GM08714 (cell line): Measurements from ENCODE around the gene RNF10.
A peak's percentile ranks its signal among the peaks of the same experiment; 100 is the strongest.
"Not testable (repeated sequence)": the region's sequence is repeated elsewhere in the genome, so short reads cannot be mapped to it uniquely, and the experiment has no call there.

Experiments
- H3K4me3 ChIP-seq: fragments of 200-500 bp; sonication (Bioruptor generic); 2 replicates; pipeline ENCODE4 v1.5.1; 2014; ENCODE audit warnings: mild to moderate bottlenecking, low read length, inconsistent platforms
- ZNF274 ChIP-seq: IDR thresholded peaks from 2 replicates; pipeline ENCODE4 v1.6.1; 2012; ENCODE audit warnings: mild to moderate bottlenecking, low read depth, low read length

Gene RNF10

DNA sequence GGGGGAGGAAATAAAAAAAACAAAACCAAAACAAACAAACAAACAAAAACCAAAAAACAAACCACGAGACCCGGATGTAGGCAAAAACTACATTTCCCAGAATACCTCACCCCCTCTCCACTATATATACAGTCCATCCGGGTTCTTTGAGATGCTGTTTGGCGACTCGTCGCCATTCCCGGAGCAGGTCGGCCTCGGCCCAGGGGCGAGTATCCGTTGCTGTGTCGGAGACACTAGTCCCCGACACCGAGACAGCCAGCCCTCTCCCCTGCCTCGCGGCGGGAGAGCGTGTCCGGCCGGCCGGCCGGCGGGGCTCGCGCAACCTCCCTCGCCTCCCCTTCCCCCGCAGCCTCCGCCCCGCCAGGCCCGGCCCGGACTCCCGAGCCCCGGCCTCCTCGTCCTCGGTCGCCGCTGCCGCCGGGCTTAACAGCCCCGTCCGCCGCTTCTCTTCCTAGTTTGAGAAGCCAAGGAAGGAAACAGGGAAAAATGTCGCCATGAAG is at the start of gene RNF10:
Gene RNF10 (plus strand): TSS at position 154 of the 500 bp plus-strand sequence. CDS start 456 bp downstream, outside the sequence.
- H3K4me3 ChIP-seq = peak within 1 kb of the TSS; percentile 88
- no peak for TF ChIP-seq ZNF274

DNA sequence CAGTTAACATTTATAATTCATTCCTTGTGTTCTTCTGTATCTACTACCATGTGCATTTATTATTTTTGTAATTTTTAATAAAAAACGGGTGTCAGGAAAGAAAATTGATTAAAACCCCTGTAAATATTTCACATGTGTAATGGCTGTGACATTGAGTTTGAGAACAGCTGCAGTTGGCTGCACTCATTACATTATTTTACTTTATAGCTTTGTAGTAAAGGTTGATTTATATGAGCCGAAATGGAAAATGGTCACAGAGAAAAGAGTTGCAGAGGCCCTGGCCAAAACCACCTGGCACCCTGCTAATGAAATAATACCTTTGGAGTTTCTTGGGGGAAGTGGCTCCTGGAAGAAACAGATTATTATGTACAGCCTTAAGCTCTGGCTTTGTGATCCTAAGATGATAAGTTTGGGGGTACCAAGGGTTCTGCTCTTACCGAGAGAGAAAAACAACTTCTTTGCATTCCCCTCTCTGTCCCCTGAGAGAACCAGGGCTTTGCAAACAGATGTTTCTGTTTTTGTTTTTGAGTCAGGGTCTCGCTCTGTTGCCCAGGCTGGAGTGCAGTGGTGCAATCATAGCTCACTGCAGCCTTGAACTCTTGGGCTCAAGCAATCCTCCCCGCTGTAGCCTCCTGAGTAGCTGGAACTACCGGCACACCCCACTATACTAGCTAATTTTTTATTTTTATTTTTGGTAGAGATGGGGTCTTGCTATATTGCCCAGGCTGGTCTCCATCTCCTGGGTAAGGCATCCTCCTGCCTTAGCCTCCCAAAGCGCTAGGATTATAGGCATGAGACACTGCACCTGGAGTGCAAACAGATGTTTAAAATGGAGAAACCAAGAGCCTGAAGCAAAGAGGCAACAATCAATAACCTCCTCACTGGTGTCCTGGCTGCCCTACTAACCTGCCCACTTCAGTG is 47.9 kb upstream of the RNF10 start:
- TF ChIP-seq ZNF274 = no peak
- H3K4me3 ChIP-seq = no peak overlapping the region

DNA sequence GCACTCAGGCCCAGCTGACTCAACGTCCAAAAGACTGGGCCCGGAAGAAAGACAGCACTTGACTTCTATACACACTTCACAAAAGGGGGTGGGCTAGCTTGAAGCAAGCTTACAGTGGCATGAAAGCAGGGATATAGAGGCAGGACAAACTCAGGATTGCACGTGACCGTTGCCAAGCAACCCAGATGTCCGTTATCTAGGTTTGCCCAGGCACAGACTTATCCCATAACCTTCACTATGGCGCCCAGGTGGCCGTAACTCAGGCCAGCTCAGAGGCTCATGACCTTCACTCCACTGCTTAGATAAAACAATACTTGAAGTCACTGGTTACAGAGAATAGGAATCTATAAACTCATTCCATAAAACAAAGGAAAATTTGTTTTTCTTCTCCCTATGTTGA is 46.6 kb upstream of the RNF10 start:
- H3K4me3 ChIP-seq = not testable (repeated sequence)

DNA sequence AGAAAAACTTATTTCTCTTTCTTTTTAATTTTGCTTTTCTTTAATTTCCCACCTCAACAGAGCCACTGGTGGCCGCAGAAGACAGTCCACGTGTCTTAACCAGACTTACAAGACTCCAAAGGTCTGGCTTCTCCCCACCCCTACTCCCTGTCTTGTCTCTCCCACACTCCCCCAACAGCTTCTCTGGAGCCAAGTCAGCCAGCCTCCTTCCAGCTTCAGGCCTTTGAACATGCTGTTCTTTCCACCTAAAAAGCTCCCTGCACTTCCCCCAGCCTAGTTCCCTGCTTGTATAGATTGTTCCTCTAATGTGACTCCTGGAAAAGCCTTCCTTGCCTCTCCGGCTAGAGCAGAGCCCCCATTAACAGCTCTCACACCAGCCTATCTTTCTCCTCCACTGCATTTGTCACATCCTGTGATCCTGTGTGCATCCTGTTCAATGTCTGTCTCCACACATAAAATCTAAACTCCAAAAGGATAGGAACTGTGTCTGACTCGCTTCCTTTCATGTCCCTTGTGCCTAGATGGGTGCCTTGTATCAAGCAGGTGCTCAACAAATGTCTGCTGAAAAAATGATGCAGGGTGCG is 46.0 kb upstream of the RNF10 start:
- no peak for TF ChIP-seq ZNF274
- no peak overlapping the region for H3K4me3 ChIP-seq

DNA sequence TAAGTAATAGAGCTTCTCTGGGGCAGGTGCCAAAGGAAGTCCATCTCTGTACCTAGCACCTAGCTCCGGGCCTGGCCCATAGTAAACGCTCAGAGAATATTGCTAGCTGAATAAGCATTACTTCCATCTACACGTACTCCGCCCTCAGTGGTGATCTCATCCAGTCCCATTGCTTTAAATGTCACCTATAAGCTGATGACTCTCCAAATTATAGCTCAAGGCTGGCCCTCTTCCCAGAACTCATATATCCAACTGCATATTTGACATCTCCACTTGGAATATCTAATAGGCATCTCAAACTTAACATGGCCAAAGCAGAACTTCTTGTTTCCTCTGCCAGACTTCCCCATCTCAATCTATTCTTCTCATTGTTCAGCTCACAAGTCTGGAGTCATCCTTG is 45.1 kb upstream of the RNF10 start:
- H3K4me3 ChIP-seq = no peak overlapping the region
- no peak for TF ChIP-seq ZNF274

DNA sequence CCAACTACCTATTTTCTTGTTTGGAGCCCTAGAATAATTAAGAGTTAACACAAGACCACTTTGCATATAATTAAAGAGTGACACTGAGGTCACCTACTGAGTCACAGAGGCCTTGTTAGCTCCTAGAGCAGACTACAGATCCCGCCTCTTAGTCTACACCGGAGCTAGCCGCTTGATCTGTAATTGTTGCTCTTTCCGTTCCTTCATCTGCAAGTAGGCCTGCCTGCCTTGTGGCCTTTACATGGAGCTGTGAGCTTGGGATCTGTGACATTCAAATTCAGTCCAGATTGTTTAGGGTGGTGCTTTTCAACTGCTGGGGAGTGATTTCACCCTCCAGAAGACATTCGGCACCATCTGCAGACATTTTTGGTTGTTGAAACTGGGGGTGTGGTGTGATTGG is 43.8 kb upstream of the RNF10 start:
- TF ChIP-seq ZNF274 = no peak
- H3K4me3 ChIP-seq = no peak overlapping the region

DNA sequence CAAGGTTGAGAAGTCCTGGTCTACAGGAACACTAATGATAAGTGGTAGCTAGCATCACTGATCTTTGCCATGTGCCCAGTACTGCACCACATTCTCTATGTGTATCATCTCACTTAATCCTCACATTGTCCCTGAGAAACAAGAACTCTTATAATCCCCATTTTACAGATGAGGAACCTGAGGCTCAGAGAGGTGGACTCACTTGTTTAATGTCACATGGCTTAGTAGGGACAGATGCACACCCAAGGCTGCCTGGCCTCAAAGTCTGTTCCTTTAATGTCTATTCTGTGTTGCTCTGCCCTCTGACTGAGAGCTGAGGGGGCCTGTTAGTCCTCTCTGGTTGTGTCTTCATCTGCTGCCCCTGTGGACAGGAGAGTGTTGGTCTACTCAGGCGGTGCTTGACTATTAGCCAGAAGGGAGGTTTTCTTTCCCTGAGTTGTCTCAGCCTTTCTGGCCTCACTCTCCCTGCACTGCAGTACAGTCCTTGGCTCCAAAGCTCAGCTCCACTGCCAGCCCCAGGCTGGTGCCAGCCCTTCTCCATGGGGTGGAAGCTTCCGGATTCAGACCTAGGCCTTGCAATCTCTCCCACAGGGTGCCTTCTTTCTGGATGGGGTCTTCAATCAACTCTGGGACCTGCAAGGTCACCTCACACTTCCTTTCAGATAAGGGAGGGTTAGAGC is 43.2 kb upstream of the RNF10 start:
- H3K4me3 ChIP-seq = no peak overlapping the region
- TF ChIP-seq ZNF274 = no peak

DNA sequence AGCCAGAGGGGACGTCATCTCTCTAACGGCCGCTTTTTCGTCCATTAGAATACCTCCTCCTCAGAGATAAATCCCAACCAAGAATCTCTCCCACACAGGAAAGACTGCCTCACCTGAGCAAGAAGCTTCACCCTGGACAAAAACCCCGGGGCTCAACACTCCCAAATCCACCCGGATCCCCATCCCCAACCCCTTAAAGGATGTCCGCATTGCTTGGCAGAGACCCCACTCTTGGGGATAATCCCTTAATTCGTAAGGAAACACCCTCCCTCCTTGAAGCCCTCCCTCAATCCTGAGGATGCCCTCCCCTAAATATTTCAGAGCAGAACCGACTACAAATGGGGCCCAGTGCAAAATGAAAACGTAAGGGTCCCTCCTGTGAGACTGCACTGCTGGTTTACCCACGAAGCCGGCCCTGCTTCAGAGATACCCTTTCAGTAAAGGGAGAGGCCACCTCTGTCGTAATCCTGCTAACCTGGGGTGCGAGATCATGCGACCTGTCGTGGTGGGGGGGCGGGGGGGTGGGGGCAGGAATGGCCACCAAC is 38.9 kb upstream of the RNF10 start:
- H3K4me3 ChIP-seq = peak overlapping the region; percentile 68
- no peak for TF ChIP-seq ZNF274

DNA sequence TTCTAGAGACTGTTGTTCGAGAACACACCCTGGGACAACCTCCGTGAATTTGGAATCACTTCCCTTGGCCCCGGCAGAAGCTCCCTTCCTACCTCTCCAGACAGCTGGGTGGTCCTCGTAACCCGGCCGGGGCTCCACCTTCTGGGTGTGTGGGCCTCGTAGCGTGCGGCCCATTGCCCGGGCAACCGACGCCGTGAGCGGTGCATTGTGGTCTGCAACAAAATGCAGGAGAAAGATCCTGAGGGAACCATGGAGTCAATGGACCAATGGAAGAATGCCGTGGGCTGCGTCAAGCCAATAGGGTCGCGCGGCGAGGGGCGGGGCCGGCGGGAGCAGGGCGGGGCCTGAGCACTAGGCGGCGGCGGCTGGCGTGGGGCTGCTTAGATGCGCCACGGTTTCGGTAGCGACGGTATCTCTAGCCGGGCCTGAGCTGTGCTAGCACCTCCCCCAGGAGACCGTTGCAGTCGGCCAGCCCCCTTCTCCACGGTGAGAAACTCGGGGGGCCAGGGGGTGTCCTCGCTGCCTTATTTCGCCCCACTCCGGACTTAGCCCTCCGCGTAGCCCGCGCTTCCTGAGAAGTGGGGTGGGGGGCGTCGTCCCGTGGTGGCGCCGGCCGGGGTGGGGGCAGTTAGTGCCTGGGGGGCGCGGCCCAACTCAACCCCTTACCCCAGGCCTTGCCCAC is 38.3 kb upstream of the RNF10 start, which contains the start of gene DYNLL1:
Gene DYNLL1 (plus strand): TSS at position 383 of the 682 bp plus-strand sequence. CDS start 309 bp downstream, outside the sequence.
- peak within 1 kb of the TSS; percentile 94 for H3K4me3 ChIP-seq
- no peak for TF ChIP-seq ZNF274

DNA sequence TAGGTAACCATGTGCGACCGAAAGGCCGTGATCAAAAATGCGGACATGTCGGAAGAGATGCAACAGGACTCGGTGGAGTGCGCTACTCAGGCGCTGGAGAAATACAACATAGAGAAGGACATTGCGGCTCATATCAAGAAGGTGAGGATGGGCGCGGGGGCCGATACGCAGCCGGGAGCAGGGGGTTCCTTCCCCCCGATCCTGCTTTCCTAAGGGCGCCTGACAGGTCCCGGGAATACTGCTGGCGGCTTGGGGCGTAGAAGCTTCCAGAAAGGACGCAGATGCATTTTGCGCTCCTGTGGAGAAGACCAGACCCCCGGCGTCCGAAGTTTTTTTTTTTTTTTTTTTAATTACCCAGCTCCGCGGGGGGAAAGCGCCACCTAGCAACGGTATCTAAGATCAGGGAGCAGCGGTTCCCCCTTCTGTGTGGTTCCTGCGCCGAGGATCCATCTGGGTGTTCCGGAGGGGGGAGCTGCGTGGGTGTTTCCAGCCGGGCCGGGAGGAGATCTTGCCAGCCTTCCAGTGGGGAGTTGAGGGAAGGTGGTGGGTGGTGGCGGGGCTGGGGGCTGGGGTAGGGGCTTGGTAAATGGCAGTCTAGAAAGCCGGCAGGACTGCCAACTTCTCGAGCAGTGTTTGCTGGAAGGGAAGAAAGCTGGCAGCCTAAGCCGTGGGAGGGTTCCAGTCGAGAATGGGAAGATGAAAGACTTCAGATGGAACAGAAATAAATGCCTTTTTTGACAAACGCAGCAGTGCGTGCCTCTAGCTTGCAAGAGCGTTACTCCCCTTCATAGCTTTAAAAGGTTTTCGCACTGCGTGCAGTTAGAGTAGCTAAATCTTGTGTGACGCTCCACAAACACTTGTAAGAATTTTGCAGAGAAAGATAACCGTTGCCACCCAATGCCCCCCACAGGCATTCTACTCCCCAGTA is 37.5 kb upstream of the RNF10 start:
- peak overlapping the region; percentile 94 for H3K4me3 ChIP-seq
- TF ChIP-seq ZNF274 = no peak

DNA sequence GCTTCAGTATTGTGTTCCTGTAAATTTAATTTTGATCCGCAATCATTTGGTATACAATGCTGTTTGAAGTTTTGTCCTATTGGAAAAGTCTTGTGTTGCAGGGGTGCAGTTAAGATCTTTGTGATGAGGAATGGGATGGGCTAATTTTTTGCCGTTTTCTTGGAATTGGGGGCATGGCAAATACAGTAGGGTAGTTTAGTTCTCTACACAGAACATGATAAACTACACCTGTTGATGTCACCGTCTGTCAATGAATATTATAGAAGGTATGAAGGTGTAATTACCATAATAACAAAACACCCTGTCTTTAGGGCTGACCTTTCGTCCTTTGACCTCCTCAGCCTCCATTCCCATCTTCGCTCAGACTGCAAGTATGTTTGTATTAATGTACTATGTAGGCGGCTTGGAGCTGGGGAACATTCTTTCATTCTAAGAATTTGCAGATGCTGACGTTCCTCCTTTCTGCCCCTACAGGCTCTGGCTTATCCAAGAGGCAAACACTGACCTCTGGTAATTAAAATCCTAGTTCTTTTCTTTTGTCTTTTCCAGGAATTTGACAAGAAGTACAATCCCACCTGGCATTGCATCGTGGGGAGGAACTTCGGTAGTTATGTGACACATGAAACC is 36.5 kb upstream of the RNF10 start:
- peak overlapping the region; percentile 94 for H3K4me3 ChIP-seq

DNA sequence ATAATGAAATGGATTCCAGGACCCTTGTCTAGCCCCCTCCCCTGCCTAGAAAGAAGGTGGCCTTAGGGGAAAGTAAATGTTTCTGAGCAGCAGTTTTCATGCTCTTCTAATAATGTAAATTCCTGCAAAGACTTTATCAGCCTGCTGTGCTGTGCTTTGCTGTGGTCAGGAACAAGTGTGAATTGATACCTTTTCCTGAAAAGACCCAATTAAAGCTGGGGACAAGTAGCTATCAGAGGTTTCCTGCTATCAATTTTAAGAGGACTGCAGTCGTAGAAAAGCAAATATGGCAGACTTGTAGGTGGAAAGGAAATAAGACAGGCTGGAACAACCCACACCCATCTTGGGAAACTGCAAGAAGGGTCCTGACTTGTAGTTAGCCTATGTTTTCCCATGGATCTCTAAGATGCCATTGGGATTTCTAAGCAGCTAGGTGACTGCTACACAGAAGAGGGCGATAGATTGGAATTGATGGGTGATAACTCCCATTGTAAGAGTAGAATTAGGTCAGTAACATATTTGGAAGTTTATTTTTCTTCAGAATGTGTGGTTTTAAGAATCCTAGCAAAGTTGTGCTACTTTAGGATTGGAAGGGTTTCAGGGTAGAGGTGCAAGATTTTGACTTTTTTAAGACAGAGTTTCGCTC is 35.2 kb upstream of the RNF10 start:
- TF ChIP-seq ZNF274 = no peak
- no peak overlapping the region for H3K4me3 ChIP-seq

More for the DNA sequence above, 36.5 kb upstream of the RNF10 start:
- TF ChIP-seq ZNF274 = no peak
